ENCODE results near the gene APEH. TPM values are rescaled to one million over a fixed set of nuclear protein-coding genes. Genes with fewer than 3 reads are reported as not detected.
"Not testable (repeated sequence)": the region's sequence is repeated elsewhere in the genome, so short reads cannot be mapped to it uniquely, and the experiment has no call there.

Gene APEH
- polyA plus RNA-seq, 2 of the 4 experiments (the other 2 are of a cell fraction) = 60.8 to 64.9 TPM

DNA sequence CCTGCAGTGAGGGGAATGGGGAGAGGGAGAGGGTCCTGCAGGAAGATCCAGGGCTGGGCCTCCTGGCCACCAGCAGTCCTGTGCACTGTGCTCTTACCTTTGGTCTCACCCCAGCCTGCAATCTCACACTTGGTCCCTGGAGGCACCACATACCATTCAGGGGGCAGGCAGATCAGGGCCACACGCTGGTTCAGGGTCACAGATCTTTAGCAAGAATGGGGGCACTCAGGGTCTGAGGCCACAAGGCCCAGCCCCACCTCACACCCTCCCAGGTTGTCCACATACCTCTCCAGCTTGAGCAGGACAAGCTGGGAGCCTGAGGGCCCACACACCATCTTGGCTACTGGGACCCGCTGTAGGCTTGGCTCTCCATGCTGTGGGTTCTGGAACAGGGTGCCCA is 10.3 kb downstream of the APEH start:
- 0 out of 6 replicates have a peak, but pooled peaks of 1 of the 2 experiments have one; percentile 13 for ATAC-seq
- H3K27ac ChIP-seq, POLR2A ChIA-PET: not testable (repeated sequence)

DNA sequence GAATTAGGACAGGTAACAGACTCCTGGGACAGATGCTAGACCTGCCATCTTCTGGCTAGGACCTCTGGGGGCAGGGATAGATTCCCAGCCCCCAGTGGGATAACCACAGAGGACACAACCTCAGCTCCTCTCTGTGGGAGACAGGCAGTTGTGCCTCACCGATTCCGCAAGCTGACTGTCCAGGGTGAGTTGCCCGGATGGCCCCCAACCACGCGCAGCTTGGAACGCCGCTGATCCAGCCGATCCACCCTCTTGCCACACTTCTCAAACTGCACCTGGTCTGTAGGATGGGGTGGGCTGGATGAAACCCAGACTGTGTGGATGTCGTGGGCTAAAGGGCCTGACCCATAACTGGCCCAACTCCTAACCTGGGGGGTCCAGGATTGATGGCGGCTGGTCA is 11.0 kb downstream of the APEH start:
- FAIRE-seq, POLR2A ChIA-PET: not testable (repeated sequence)

More for the DNA sequence above, 10.3 kb downstream of the APEH start:
- DNase-seq (ENCODE audit: low read depth in 1 of 2, low spot score in 1 of 2); H3K9me3 ChIP-seq; CTCF ChIA-PET; H3K4me3 ChIP-seq; H3K4me2 ChIP-seq; FAIRE-seq; H3K4me1 ChIP-seq: not testable (repeated sequence)
- 60% methylated on average over 1 of the region's 2 CpGs for WGBS (ENCODE audit: missing lambda C conversion rate)

DNA sequence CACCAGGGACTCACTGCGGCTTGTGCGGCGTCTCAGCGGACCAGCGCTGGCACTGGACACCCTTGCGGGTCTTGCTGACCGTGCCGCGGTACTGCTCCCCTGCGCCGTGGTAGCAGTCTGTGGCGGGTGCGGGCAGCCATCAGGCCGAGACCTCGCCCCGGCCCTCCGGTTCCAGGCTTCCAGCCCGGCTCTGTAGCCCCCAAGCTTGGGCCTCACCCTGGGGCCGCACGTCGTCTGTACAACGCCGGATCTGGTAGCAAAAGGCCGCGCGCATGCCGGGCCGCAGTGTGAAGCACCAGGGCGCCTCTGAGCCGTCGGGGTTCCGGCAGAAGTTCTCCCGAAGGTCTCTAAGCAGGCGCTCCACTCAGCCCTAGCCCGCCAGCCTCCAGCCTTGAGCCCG is 11.7 kb downstream of the APEH start:
- 99% methylated on average over 13 of the region's 36 CpGs for WGBS (ENCODE audit: missing lambda C conversion rate)
- H3K27ac ChIP-seq; H3K4me3 ChIP-seq; H3K4me2 ChIP-seq; ATAC-seq; H3K4me1 ChIP-seq; H3K9me3 ChIP-seq; DNase-seq (ENCODE audit: low read depth in 1 of 2, low spot score in 1 of 2); POLR2A ChIA-PET; FAIRE-seq; CTCF ChIA-PET: not testable (repeated sequence)

More for the DNA sequence above, 11.0 kb downstream of the APEH start:
- CTCF ChIA-PET; H3K4me2 ChIP-seq; DNase-seq (ENCODE audit: low read depth in 1 of 2, low spot score in 1 of 2); ATAC-seq; H3K4me1 ChIP-seq; H3K9me3 ChIP-seq; H3K4me3 ChIP-seq; H3K27ac ChIP-seq: not testable (repeated sequence)
- 98% methylated on average over 9 of the region's 10 CpGs for WGBS (ENCODE audit: missing lambda C conversion rate)

DNA sequence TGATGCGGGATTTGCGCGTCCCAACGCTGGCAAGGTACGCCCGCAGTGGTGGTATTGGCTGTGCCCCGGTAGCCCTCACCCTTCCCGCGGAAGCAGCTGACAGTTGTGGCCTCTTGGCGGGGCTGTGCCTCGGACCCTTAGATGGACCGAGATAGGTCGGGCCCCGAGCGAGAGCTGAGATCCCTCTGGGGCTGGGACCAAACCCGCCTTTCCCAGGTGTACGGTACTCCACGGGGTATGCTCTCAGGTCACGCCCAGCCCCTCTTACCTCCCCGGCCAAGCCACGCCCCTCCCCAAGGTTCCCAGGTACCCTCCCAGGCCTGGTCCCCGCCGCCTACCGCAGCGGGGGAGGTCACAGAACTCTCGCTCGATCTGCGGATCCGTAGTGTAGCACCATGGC is 12.2 kb downstream of the APEH start:
- DNase-seq (ENCODE audit: low read depth in 1 of 2, low spot score in 1 of 2); H3K27ac ChIP-seq; H3K4me3 ChIP-seq; CTCF ChIA-PET; H3K4me1 ChIP-seq; FAIRE-seq; H3K9me3 ChIP-seq; ATAC-seq; POLR2A ChIA-PET; H3K4me2 ChIP-seq: not testable (repeated sequence)
- 87% methylated on average over 17 of the region's 29 CpGs for WGBS (ENCODE audit: missing lambda C conversion rate)

DNA sequence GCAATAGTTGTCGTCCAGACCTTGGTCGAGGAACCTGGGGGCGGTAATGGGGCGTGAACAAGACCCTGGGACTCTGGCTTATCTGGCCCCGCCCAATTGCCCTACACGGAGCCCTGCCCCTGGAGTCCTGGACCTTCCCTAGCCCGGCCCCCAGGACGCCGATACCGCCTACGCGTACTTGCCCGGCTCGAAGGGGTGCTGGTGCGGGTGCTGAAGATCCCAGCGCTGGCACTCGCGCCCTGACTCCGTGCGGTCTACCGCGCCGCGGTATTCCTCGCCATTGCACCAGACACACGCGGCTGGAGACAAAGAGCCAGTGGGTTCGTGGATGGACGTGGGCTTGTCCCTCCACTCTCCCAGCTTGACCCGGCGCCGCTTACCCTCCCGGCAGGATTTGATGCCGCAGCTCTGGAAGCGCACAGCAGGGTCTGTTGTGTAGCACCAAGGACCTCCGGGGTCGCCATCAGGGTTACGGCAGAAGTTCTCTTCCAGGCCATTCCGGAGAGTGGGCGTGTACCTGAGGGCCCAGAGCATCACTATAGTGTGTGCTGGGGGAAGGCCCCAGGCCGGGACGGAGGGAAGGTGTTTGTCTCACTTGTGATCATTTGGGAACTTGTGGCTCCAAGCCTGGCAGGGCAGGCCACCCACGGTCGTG is 12.7 kb downstream of the APEH start:
- H3K4me2 ChIP-seq = 0 out of 3 replicates have a peak overlapping the region, but pooled peaks have one; percentile 6
- DNase-seq (ENCODE audit: low read depth in 1 of 2, low spot score in 1 of 2); H3K27ac ChIP-seq; POLR2A ChIA-PET; H3K9me3 ChIP-seq; FAIRE-seq; H3K4me1 ChIP-seq; H3K4me3 ChIP-seq; CTCF ChIA-PET: not testable (repeated sequence)
- 71% methylated on average over 27 of the region's 44 CpGs for WGBS (ENCODE audit: missing lambda C conversion rate)
- peak in 1 of 2 experiments; percentile 5; a peak in 2 of 6 replicates for ATAC-seq

DNA sequence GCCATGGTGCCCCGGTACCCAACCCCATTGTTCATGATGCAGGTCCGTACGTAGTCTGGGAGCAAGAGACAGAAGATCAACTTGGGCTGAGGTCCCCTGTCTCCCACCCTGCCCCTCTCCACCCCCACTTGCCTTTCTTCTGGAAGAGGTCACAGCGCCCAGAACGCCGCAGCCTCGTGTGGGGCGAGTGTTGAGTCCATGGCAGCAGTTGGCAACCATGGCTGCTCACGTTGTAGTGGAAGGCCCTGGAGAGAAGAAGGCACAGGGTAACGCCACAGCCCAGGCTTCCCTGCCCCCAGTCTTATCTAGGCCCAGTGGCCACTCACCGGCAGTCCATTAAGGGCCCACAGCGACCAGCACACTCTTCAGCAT is 13.3 kb downstream of the APEH start:
- H3K4me2 ChIP-seq; FAIRE-seq; ATAC-seq; H3K4me1 ChIP-seq; CTCF ChIA-PET; DNase-seq (ENCODE audit: low read depth in 1 of 2, low spot score in 1 of 2); H3K9me3 ChIP-seq; H3K27ac ChIP-seq; H3K4me3 ChIP-seq; POLR2A ChIA-PET: not testable (repeated sequence)
- 98% methylated on average over 6 of the region's 12 CpGs for WGBS (ENCODE audit: missing lambda C conversion rate)

DNA sequence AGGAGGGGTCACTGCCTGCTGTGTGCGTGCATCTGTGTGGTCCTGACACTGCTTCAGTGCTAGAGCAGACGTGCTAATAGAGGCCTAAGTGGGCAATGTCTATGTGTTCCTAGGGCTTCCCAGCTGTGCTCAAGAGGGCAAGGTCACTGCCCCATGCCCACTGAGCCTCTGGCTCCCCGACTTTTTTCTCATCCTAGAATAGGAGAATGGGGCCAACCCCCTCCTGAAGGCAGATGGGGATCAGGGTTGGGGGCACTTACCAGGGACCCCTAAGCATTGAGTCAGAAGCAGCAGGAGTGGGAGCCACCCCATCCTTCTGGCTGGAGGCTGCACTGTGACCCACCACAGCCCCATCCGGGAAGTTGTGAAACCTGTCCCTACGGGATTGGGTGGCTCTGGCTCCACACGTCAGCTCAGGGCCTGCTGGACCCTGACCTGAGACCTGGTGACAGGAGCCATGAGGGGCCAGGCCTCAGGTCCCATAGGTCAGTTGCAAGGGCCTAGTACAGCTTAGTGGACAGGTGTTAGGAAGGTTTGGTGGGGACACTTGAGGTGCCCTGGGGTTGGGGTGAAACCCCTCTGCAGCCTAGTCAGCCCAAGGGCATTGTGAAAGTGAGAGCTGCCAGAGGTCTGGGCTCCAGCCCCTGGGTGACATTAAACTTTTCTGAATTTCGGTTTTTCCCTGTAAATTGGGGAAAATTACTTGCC is 14.3 kb downstream of the APEH start:
- POLR2A ChIA-PET; H3K9me3 ChIP-seq; H3K4me1 ChIP-seq; DNase-seq (ENCODE audit: low read depth in 1 of 2, low spot score in 1 of 2); FAIRE-seq: not testable (repeated sequence)
- Histone ChIP-seq H3K4me2 (peak overlapping the region; percentile 81), H3K27ac (peak overlapping the region; percentile 86 to 95), H3K4me3 (peak overlapping the region; percentile 92)
- WGBS (ENCODE audit: missing lambda C conversion rate) = 70% methylated on average over 4 of the region's 7 CpGs
- ATAC-seq = peak; percentile 1 to 3; a peak in 4 of 6 replicates
- CTCF ChIA-PET = interaction anchor here (0.6 to 2.9 kb wide), 3 partner anchors 10 to 151 kb away, joined by 3 to 13 read pairs (median 3); no protein-coding TSS in a partner anchor

Measured in A549 (cell line).